CD4-positive, alpha-beta T cell treated with Interleukin-4 for 1 hour (primary cell): ENCODE measurements around the gene COL5A1.
A peak's percentile ranks its signal among the peaks of the same experiment; 100 is the strongest.

Source experiments
- DNase-seq, 2 donors: peaks; one replicate each; pipeline ENCODE4 v3.0.0-alpha.2; 2020 to 2022

Gene COL5A1

GRCh38 chr9:134607971-134608370 is 33.6 kb upstream of the COL5A1 start:
- DNase-seq, result no peak

- no peak for DNase-seq
These were observed 30.6 kb upstream of the COL5A1 start for GRCh38 chr9:134611046-134611445.

- DNase-seq, result no peak
These were observed 29.3 kb upstream of the COL5A1 start for GRCh38 chr9:134612309-134612708.

GRCh38 chr9:134612715-134613114 is 28.9 kb upstream of the COL5A1 start:
- no peak for DNase-seq

- no peak for DNase-seq
These were observed 27.3 kb upstream of the COL5A1 start for GRCh38 chr9:134614256-134614655.

GRCh38 chr9:134616341-134616740 is 25.3 kb upstream of the COL5A1 start:
- no peak for DNase-seq

GRCh38 chr9:134617246-134617645 is 24.4 kb upstream of the COL5A1 start:
- DNase-seq, result peak in 1 of 2 donors; percentile 6

- DNase-seq, result no peak
These were observed 23.8 kb upstream of the COL5A1 start for GRCh38 chr9:134617836-134618162.

- DNase-seq, result peak in 1 of 2 donors; percentile 3
These were observed 23.3 kb upstream of the COL5A1 start for GRCh38 chr9:134618163-134618832.

GRCh38 chr9:134618833-134619447 is 22.7 kb upstream of the COL5A1 start:
- DNase-seq, result peak in 1 of 2 donors; percentile 7

- peak in 1 of 2 donors; percentile 10 for DNase-seq
These were observed 22.1 kb upstream of the COL5A1 start for GRCh38 chr9:134619448-134619982.

- no peak for DNase-seq
These were observed 21.5 kb upstream of the COL5A1 start for GRCh38 chr9:134619983-134620661.

GRCh38 chr9:134620751-134621557 is 20.6 kb upstream of the COL5A1 start:
- no peak for DNase-seq

- no peak for DNase-seq
These were observed 20.0 kb upstream of the COL5A1 start for GRCh38 chr9:134621558-134622110.

GRCh38 chr9:134622896-134623257 is 18.7 kb upstream of the COL5A1 start:
- no peak for DNase-seq

GRCh38 chr9:134623258-134624066 is 18.1 kb upstream of the COL5A1 start:
- DNase-seq, result no peak

GRCh38 chr9:134624137-134624591 is 17.4 kb upstream of the COL5A1 start:
- no peak for DNase-seq

GRCh38 chr9:134624621-134625181 is 16.9 kb upstream of the COL5A1 start:
- no peak for DNase-seq

GRCh38 chr9:134625361-134626068 is 16.1 kb upstream of the COL5A1 start:
- no peak for DNase-seq

- no peak for DNase-seq
These were observed 15.6 kb upstream of the COL5A1 start for GRCh38 chr9:134626069-134626423.
